HepG2 (cell line): ENCODE results near the gene KLF6. TPM values are rescaled to one million over a fixed set of nuclear protein-coding genes. Genes with fewer than 3 reads are reported as not detected.

Source experiments
- ASH2L ChIP-seq: fragments of 300-600, 200-600 bp; sonication (generic); IDR thresholded peaks from 2 replicates; pipeline ENCODE4 v1.7.0; 2017; ENCODE audit warnings: low read depth, mild to moderate bottlenecking, moderate library complexity, mixed read lengths, low read length; ENCODE audit not compliant: insufficient read length
- EED ChIP-seq: sonication (generic); formaldehyde crosslinking; IDR thresholded peaks from 2 replicates; pipeline ENCODE4 v1.5.0; 2020; ENCODE audit warnings: mild to moderate bottlenecking, missing genetic modification reagents
- GPN1 ChIP-seq: sonication (generic); formaldehyde crosslinking; IDR thresholded peaks from 2 replicates; pipeline ENCODE4 v1.5.1; 2020; ENCODE audit warnings: missing genetic modification reagents, borderline replicate concordance
- HMG20A ChIP-seq: IDR thresholded peaks from 2 replicates; pipeline ENCODE4 v1.6.1; 2016; ENCODE audit warnings: borderline replicate concordance
- IKZF1 ChIP-seq: fragments of 450-650 bp; IDR thresholded peaks from 2 replicates; pipeline ENCODE4 v1.7.1; 2016
- IKZF4 ChIP-seq: sonication (generic); formaldehyde crosslinking; IDR thresholded peaks from 2 replicates; pipeline ENCODE4 v1.5.1; 2020; ENCODE audit warnings: borderline replicate concordance, mild to moderate bottlenecking, low read depth, missing genetic modification reagents; ENCODE audit errors: not compliant biosample characterization
- MEIS1 ChIP-seq: sonication (generic); formaldehyde crosslinking; IDR thresholded peaks from 2 replicates; pipeline ENCODE4 v1.9.0; 2021; ENCODE audit warnings: mild to moderate bottlenecking, missing genetic modification reagents, moderate library complexity, borderline replicate concordance
- MLLT10 ChIP-seq: sonication (generic); formaldehyde crosslinking; IDR thresholded peaks from 2 replicates; pipeline ENCODE4 v1.4.0; 2020; ENCODE audit warnings: missing genetic modification reagents
- NR1H2 ChIP-seq: sonication (generic); formaldehyde crosslinking; IDR thresholded peaks from 2 replicates; pipeline ENCODE4 v1.8.1; 2022; ENCODE audit warnings: low read depth, missing genetic modification reagents, borderline replicate concordance
- RBFOX2 ChIP-seq: fragments of 200-400 bp; formaldehyde crosslinking; IDR thresholded peaks from 2 replicates; pipeline ENCODE4 v1.6.1; 2017; ENCODE audit warnings: low read depth, mild to moderate bottlenecking, low read length
- SP5 ChIP-seq: IDR thresholded peaks from 2 replicates; pipeline ENCODE4 v1.6.1; 2016; ENCODE audit warnings: low read depth, borderline replicate concordance
- TERF1 ChIP-seq: sonication (generic); formaldehyde crosslinking; IDR thresholded peaks from 2 replicates; pipeline ENCODE4 v1.8.0; 2022; ENCODE audit warnings: mild to moderate bottlenecking, missing genetic modification reagents, moderate library complexity
- ZGPAT ChIP-seq: IDR thresholded peaks from 2 replicates; pipeline ENCODE4 v1.6.1; 2016; ENCODE audit warnings: mild to moderate bottlenecking
- ZNF414 ChIP-seq: sonication (generic); formaldehyde crosslinking; IDR thresholded peaks from 2 replicates; pipeline ENCODE4 v1.5.0; 2020; ENCODE audit warnings: missing genetic modification reagents
- ZNF556 ChIP-seq: sonication (generic); formaldehyde crosslinking; IDR thresholded peaks from 2 replicates; pipeline ENCODE4 v1.4.0; 2020; ENCODE audit warnings: mild to moderate bottlenecking, missing genetic modification reagents, borderline replicate concordance
- ZNF562 ChIP-seq: sonication (generic); formaldehyde crosslinking; IDR thresholded peaks from 2 replicates; pipeline ENCODE4 v1.8.0; 2022; ENCODE audit warnings: missing genetic modification reagents, borderline replicate concordance
- ZNF609 ChIP-seq: sonication (generic); formaldehyde crosslinking; IDR thresholded peaks from 2 replicates; pipeline ENCODE4 v1.4.0; 2020; ENCODE audit warnings: mild to moderate bottlenecking, missing genetic modification reagents, borderline replicate concordance
- ZSCAN25 ChIP-seq: sonication (generic); formaldehyde crosslinking; IDR thresholded peaks from 2 replicates; pipeline ENCODE4 v1.8.0; 2022; ENCODE audit warnings: mild to moderate bottlenecking, missing genetic modification reagents
- polyA plus RNA-seq, 8 experiments: library from polyadenylated mRNA; depleted of rRNA in 3 of 8; stranded (reverse) in 7 of 8; unstranded in 1 of 8; fragments of >200 nt; fragmentation: Illumina TruSeq in 4 of 8; extraction: Trizol in 4 of 8; gene quantifications; 2 replicates each; pipeline versions ENCODE4 v1.2.1 to v1.2.3, GENCODE V29; 2011 to 2016; ENCODE audit warnings: low read depth in 4 of 8, missing spikeins in 1 of 8, mixed read lengths in 1 of 8; ENCODE audit not compliant: insufficient read depth in 1 of 8
- total RNA-seq, 5 experiments: library from RNA; depleted of rRNA; stranded (reverse); fragments of >200 nt; fragmentation: Illumina TruSeq; extraction: Trizol; gene quantifications; 2 replicates each; pipeline ENCODE4 v1.2.3, GENCODE V29; 2016; ENCODE audit warnings: low read depth in 1 of 5
- TF ChIP-seq, protein P1 (sequence below): sonication (generic); formaldehyde crosslinking; IDR thresholded peaks from 2 replicates; pipeline ENCODE4 v1.5.0; 2020; ENCODE audit warnings: missing genetic modification reagents
- TF ChIP-seq, protein P2 (sequence below): sonication (generic); formaldehyde crosslinking; IDR thresholded peaks from 2 replicates; pipeline ENCODE4 v1.8.0; 2022; ENCODE audit warnings: missing genetic modification reagents, mild to moderate bottlenecking, inconsistent platforms, borderline replicate concordance

KLF6 gene
- total and polyA plus RNA-seq, 2 of the 13 experiments (the other 11 are each of a cell fraction or from before 2014, with no cell fraction given), result 27.0 to 71.9 TPM

- TF ChIP-seq, protein P1, sequence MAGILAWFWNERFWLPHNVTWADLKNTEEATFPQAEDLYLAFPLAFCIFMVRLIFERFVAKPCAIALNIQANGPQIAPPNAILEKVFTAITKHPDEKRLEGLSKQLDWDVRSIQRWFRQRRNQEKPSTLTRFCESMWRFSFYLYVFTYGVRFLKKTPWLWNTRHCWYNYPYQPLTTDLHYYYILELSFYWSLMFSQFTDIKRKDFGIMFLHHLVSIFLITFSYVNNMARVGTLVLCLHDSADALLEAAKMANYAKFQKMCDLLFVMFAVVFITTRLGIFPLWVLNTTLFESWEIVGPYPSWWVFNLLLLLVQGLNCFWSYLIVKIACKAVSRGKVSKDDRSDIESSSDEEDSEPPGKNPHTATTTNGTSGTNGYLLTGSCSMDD (CRISPR knock-in tag), result no peak
- TF ChIP-seq MEIS1 (CRISPR knock-in tag) (no peak), TERF1 (no peak), IKZF4 (CRISPR knock-in tag) (no peak), ZNF562 (CRISPR knock-in tag) (no peak), IKZF1 (no peak), GPN1 (CRISPR knock-in tag) (no peak), MLLT10 (no peak), ZNF609 (CRISPR knock-in tag) (peak; percentile 90; the same call in 1 of the 2 replicates), ZNF414 (CRISPR knock-in tag) (no peak), HMG20A (CRISPR knock-in tag) (peak; percentile 58; the same call in 1 of the 2 replicates), ASH2L (no peak), ZGPAT (peak; percentile 59; the same call in 1 of the 2 replicates), ZNF556 (CRISPR knock-in tag) (no peak), NR1H2 (CRISPR knock-in tag) (no peak), SP5 (CRISPR knock-in tag) (peak; percentile 31; the same call in 1 of the 2 replicates), RBFOX2 (no peak), ZSCAN25 (CRISPR knock-in tag) (no peak), EED (CRISPR knock-in tag) (no peak)
- TF ChIP-seq, protein P2, sequence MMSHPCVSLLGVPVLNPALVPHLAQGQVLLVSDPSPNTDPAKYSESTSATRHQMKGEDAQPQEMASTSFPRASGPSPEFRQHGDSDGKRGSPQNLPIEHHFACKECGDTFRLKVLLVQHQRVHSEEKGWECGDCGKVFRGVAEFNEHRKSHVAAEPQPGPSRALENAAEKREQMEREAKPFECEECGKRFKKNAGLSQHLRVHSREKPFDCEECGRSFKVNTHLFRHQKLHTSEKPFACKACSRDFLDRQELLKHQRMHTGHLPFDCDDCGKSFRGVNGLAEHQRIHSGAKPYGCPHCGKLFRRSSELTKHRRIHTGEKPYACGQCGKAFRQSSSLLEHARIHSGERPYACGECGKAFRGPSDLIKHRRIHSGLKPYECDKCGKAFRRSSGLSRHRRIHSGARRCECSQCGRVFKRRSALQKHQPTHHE (CRISPR knock-in tag), result no peak
Observed at GRCh38 chr10:3747984-3748383, 37.0 kb downstream of the KLF6 start (continued).
